Activated CD4-positive, alpha-beta memory T cell treated with anti-CD3 and anti-CD28 coated beads, Interleukin-2, amount 10 ng/mL, durations not matched to agents 7 days and 5 days (primary cell): ENCODE results near the gene CELA1. TPM values are rescaled to one million over a fixed set of nuclear protein-coding genes. Genes with fewer than 3 reads are reported as not detected.
"Not testable (repeated sequence)": the region's sequence is repeated elsewhere in the genome, so short reads cannot be mapped to it uniquely, and the experiment has no call there.

Source experiments
- CTCF ChIA-PET: fragments of 350-600 bp; sonication (Branson Sonifier 250); formaldehyde crosslinking; loops from one replicate; lab custom pipeline; 2021; ENCODE audit warnings: antibody characterized with exemption, inconsistent platforms; lab: Charles Lee
- POLR2A ChIA-PET: fragments of 350-600 bp; sonication (Branson Sonifier 250); formaldehyde crosslinking; loops from one replicate; lab custom pipeline; 2021; ENCODE audit warnings: antibody characterized with exemption; lab: Charles Lee
- DNase-seq: peaks from one replicate; pipeline ENCODE4 v3.0.0-alpha.2; 2020
- H3K27ac Mint-ChIP-seq: one replicate; pipeline ENCODE4 v1.8.0; 2021; ENCODE audit warnings: mild to moderate bottlenecking, mixed read lengths
- H3K27me3 Mint-ChIP-seq: one replicate; pipeline ENCODE4 v1.8.0; 2021; ENCODE audit warnings: mixed read lengths
- H3K36me3 Mint-ChIP-seq: one replicate; pipeline ENCODE4 v1.8.0; 2021; ENCODE audit warnings: low read depth, mixed read lengths
- H3K4me1 Mint-ChIP-seq: one replicate; pipeline ENCODE4 v1.8.0; 2021; ENCODE audit warnings: mixed read lengths
- H3K4me3 Mint-ChIP-seq: one replicate; pipeline ENCODE4 v1.8.0; 2021; ENCODE audit warnings: mild to moderate bottlenecking, mixed read lengths
- H3K9me3 Mint-ChIP-seq: one replicate; pipeline ENCODE4 v1.8.0; 2021; ENCODE audit warnings: mixed read lengths
- total RNA-seq, 2 experiments: library from RNA; stranded (reverse); gene quantifications; one replicate each; pipeline ENCODE4 v1.2.3, GENCODE V29; 2021

The CELA1 gene
- total RNA-seq, 2 experiments from 2014 or later, result not detected

DNA sequence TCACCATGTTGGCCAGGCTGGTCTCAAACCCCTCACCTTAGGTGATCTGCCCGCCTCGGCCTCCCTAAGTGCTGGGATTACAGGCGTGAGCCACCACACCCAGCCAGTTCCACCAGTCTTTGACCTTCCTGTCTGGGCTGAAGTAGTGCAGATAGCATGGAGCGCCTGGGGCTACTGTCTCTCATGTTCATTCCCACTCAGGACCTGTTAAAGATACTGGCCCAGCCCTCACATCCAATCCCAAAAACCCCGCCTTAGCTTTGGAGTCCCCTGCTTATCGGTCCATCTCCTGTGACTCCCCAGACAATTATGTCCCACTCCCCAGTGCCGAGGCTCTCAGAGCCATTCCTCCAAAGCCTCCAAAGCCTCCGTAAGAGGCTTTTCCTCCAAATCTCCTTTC lies 12.0 kb upstream of the CELA1 start:
- H3K9me3 Mint-ChIP-seq, result no peaks in the 10 kb centered on the region
- H3K27ac Mint-ChIP-seq, result no peak overlapping the region
- no peak overlapping the region for H3K4me3 Mint-ChIP-seq
- H3K4me1 Mint-ChIP-seq, result peaks cover 5% of the 10 kb centered on the region
- H3K36me3 Mint-ChIP-seq, result peaks cover 24% of the 10 kb centered on the region
- no peak for DNase-seq
- H3K27me3 Mint-ChIP-seq, result no peaks in the 10 kb centered on the region
- CTCF ChIA-PET, result no interaction called here
- POLR2A ChIA-PET, result no interaction called here

DNA sequence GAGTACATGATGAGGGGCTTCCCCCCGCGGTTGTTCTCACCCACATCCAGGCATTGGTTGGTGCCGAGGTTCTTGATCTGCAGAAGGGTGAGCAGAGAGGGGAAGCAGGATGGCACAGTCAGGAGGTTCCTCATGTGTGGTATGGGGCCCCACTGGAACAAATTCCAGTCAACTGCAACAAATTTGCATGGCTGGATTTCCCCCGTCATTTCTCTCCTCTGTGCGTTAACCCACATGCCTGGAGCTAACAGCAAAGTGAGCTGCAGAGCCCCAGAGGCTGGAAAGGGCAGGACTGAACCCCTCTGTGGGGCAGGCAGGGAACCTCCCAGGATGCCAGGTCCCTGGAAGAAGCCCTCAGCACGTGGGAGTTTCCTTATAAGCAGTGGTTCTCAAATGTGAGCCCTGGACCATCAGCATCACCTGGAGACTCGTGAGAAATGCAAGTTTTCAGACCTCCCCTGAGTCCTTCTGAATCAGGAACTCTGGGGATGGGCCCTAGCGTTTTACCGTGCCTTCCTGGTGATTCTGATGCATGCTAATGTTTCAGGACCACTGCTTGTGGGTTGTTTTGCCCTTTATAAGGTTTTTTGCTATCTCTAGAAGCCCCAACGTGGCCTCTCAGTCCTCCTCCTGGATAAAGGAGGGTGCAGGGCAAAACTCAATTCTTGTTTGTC lies 11.0 kb upstream of the CELA1 start:
- no peak overlapping the region for H3K4me3 Mint-ChIP-seq
- CTCF ChIA-PET, result no interaction called here
- H3K36me3 Mint-ChIP-seq, result peaks cover 24% of the 10 kb centered on the region

DNA sequence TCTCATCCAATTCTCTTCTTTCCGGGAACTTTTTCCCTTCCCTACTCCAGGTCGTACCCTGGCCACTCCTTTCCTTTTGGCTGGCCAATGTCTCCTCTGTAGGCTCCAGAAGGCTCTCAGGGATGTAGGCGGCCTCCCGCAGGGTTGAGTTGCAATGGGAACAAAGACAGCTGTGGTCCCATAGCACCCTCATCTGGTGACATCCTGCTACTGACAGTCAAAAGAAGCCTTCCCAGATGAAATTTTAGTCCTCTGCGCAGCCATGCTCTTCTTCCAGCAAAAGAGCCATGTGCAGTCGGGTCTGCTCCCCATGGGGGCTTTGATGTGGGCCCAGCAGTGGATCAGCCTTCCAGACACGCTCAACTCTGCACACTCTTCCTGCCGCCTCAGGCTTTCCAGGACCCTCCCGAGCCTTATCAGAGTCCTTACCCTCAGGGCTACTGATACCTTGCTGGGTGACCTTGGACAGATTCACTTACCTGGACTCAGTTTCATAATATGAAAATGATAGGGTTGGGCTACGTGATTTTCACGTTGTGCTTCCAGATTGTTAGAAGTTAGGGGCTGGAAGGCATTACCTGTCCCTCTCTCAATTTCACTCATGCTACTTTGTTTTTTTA lies 5.5 kb upstream of the CELA1 start:
- ChIA-PET POLR2A (no interaction called here), CTCF (interaction anchor here (0.8 to 2.8 kb wide), 9 partner anchors 9 to 333 kb away, joined by 3 to 21 read pairs (median 4); no protein-coding TSS in a partner anchor)
- H3K9me3 Mint-ChIP-seq, result no peaks in the 10 kb centered on the region
- H3K36me3 Mint-ChIP-seq, result peaks cover 3% of the 10 kb centered on the region
- H3K27ac Mint-ChIP-seq, result no peak overlapping the region
- DNase-seq, result peak; percentile 56
- no peaks in the 10 kb centered on the region for H3K27me3 Mint-ChIP-seq
- no peaks in the 10 kb centered on the region for H3K4me1 Mint-ChIP-seq
- H3K4me3 Mint-ChIP-seq, result no peak overlapping the region

More for the DNA sequence above, 11.0 kb upstream of the CELA1 start:
- no peaks in the 10 kb centered on the region for H3K9me3 Mint-ChIP-seq
- peaks cover 5% of the 10 kb centered on the region for H3K4me1 Mint-ChIP-seq
- no peak overlapping the region for H3K27ac Mint-ChIP-seq
- POLR2A ChIA-PET, result no interaction called here
- no peak for DNase-seq
- H3K27me3 Mint-ChIP-seq, result no peaks in the 10 kb centered on the region

DNA sequence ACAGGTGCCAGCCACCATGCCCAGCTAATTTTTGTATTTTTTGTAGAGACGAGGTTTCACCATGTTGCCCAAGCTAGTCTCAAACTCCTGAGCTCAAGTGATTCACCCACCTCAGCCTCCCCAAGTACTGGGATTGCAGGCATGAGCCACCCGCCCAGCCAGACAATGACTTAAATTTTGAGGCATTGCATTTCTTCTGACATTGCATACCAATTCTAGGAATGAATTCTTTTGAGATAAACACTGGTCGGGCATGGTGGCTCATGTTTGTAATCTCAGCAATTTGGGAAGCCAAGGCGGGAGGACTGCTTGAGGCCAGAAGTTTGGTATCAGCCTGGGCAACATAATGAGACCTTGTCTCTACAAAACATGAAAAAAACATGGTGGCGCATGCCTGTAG lies 2.5 kb upstream of the CELA1 start:
- Mint-ChIP-seq H3K27ac (no peak overlapping the region), H3K27me3 (no peaks in the 10 kb centered on the region), H3K4me1 (no peaks in the 10 kb centered on the region), H3K36me3 (no peaks in the 10 kb centered on the region), H3K4me3 (no peak overlapping the region), H3K9me3 (no peaks in the 10 kb centered on the region)
- no peak for DNase-seq
- CTCF ChIA-PET, result interaction anchor here (1.5 to 1.6 kb wide), 2 partner anchors 23 to 79 kb away, joined by 4 to 6 read pairs; partner anchors contain the start of gene SMAGP
- POLR2A ChIA-PET, result no interaction called here

DNA sequence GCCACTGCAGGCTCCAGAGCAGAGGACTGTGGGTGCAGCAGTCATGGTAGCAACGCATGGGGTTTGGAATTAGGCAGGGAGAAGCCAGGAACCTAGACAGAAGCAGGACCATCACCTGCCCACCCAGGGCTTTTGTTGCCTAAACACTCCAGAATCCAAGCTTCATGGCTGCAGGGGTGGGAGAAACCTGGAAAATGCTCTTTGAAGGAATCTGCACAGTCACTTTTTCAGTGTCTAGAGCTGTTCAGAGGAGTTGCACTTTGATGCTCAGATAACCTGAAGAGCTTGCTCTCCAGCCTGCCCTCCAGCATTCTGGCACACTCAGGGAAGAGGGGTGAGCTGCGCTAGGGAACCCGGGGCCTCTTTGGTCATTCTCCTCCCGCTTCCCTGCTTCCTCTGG lies 1.6 kb upstream of the CELA1 start:
- no peaks in the 10 kb centered on the region for H3K9me3 Mint-ChIP-seq
- no peaks in the 10 kb centered on the region for H3K36me3 Mint-ChIP-seq
- H3K27me3 Mint-ChIP-seq, result no peaks in the 10 kb centered on the region
- DNase-seq, result no peak
- no peaks in the 10 kb centered on the region for H3K4me1 Mint-ChIP-seq
- no peak overlapping the region for H3K4me3 Mint-ChIP-seq
- ChIA-PET POLR2A (no interaction called here), CTCF (no interaction called here)
- H3K27ac Mint-ChIP-seq, result no peak overlapping the region

DNA sequence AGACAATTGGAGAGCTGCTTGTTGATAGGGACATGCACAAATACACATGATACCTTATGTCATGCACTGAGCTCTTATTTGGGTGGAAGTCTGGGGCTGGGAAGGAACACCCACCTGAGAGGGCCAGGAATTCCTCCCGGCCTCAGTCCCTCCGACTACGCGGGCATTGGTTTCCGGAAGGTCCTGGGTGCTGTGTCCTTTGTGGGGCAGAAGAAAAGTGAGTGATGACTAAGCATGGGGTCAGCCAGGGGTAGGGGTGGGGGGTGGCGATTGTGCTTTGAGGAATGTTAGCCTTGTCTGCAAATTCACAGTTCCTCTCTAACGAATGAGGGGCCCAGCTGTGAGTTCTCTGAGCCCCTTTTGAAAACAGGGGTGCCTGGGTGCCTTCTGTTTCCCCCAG lies 798 bp downstream of the CELA1 start:
- no peak for DNase-seq
- Mint-ChIP-seq H3K27me3 (no peaks in the 10 kb centered on the region), H3K4me1 (peaks cover 8% of the 10 kb centered on the region), H3K4me3 (no peak overlapping the region), H3K9me3 (no peaks in the 10 kb centered on the region), H3K36me3 (no peaks in the 10 kb centered on the region), H3K27ac (no peak overlapping the region)
- ChIA-PET CTCF (interaction anchor here (1.0 to 1.3 kb wide), 4 partner anchors 10 to 319 kb away, joined by 3 to 4 read pairs (median 4); partner anchors contain the start of gene SLC11A2), POLR2A (no interaction called here)

DNA sequence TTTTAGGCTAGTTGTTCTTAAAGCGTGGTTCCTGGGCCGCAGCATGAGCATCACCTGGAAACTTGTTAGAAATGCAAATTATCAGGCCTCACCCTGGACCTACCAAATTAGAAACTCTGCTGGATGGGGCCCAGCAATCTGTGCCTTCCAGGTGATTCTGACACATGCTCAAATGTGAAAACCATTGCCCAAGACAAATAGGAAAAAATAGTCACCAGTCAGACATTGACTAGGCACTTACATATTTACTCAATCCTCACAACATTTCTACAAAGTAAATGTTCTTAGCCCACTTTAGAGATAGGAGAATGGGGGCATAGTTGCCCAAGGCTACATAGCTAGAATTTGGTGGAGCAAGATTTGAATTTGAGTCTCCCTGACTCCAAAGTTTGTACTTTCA lies 3.3 kb downstream of the CELA1 start:
- Mint-ChIP-seq H3K36me3 (no peaks in the 10 kb centered on the region), H3K4me1 (peaks cover 11% of the 10 kb centered on the region), H3K4me3 (no peak overlapping the region), H3K27ac (no peak overlapping the region), H3K9me3 (no peaks in the 10 kb centered on the region), H3K27me3 (no peaks in the 10 kb centered on the region)
- CTCF ChIA-PET, result interaction anchor here (0.5 to 4.4 kb wide), 4 partner anchors 10 to 80 kb away, joined by 3 to 87 read pairs (median 8); partner anchors contain the start of gene SMAGP
- POLR2A ChIA-PET, result no interaction called here
- no peak for DNase-seq

DNA sequence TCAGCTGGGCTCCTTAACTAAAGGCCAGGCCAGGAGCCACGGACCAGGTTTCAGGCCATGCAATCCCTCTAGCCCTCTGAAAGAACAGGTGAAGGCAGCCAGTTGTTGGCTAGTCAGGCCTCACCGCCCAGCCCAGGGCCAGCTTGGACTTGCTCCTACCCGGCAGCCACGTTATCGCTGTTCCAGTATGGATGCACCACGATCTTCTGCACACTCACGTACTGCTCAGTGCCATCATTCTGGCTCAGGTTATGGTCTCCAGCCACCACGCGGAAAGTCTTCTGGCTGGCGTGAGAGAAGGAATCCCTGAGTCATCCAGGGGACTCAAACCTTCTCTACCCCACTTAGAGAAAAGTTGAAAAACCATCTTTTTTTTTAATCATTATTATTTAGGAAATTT lies 4.1 kb downstream of the CELA1 start:
- no peaks in the 10 kb centered on the region for H3K36me3 Mint-ChIP-seq
- no peak for DNase-seq
- H3K9me3 Mint-ChIP-seq, result no peaks in the 10 kb centered on the region
- H3K27me3 Mint-ChIP-seq, result no peaks in the 10 kb centered on the region
- POLR2A ChIA-PET, result interaction anchor here (1.9 to 4.4 kb wide), 2 partner anchors 21 to 72 kb away, joined by 15 to 65 read pairs; partner anchors contain the start of genes BIN2 and SMAGP
- peaks cover 11% of the 10 kb centered on the region for H3K4me1 Mint-ChIP-seq
- H3K27ac Mint-ChIP-seq, result no peak overlapping the region
- CTCF ChIA-PET, result interaction anchor here (2.1 to 4.4 kb wide), 8 partner anchors 8 to 516 kb away, joined by 10 to 87 read pairs (median 24); partner anchors contain the start of genes DAZAP2 and SMAGP
- H3K4me3 Mint-ChIP-seq, result no peak overlapping the region

DNA sequence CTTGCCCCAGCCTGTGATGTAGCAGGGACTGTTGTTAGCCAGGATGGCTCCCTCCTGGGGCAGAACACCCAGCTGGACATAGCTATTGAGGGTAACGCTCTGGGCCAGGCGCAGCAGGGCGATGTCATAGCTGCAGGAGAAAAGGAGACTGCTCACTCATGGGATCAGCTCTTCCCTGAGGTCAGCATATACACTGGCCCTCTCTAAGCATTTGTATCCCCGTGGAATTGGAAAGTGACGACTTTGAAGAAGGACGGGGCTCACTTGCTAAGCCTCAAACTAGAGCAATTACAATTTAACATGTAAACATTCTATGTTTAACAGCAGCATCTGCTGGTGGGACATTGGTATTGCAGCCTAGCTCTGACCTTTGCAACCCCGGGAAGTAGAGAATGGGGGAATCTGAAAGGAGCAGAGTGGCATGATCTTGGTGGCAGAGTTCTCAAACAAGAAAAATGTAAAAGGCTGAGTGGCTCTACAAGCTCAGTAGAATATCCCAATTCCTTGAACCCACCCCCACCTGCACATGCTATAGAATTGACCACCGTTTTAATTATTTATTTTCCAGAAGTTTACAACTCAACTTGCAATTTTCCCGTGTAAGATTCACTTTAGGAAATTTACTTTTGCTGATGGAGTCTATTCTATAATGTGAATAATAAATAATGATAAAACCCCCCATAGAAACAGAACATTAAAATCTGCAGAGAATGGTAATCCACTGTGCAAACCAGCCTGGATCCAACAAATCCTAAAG lies 5.0 kb downstream of the CELA1 start:
- H3K36me3 Mint-ChIP-seq, result no peaks in the 10 kb centered on the region
- ChIA-PET CTCF (interaction anchor here (0.6 to 4.4 kb wide), 59 partner anchors 9 to 1538 kb away, joined by 3 to 87 read pairs (median 6); partner anchors contain the start of genes BIN2, DAZAP2, POU6F1 and SLC11A2), POLR2A (interaction anchor here (0.5 to 4.4 kb wide), 16 partner anchors 9 to 577 kb away, joined by 3 to 65 read pairs (median 6); partner anchors contain the start of genes BIN2, CSRNP2, DAZAP2 and LETMD1)
- no peak overlapping the region for H3K27ac Mint-ChIP-seq
- H3K9me3 Mint-ChIP-seq, result no peaks in the 10 kb centered on the region
- peaks cover 11% of the 10 kb centered on the region for H3K4me1 Mint-ChIP-seq
- no peak overlapping the region for H3K4me3 Mint-ChIP-seq
- H3K27me3 Mint-ChIP-seq, result no peaks in the 10 kb centered on the region
- peak; percentile 76 for DNase-seq

DNA sequence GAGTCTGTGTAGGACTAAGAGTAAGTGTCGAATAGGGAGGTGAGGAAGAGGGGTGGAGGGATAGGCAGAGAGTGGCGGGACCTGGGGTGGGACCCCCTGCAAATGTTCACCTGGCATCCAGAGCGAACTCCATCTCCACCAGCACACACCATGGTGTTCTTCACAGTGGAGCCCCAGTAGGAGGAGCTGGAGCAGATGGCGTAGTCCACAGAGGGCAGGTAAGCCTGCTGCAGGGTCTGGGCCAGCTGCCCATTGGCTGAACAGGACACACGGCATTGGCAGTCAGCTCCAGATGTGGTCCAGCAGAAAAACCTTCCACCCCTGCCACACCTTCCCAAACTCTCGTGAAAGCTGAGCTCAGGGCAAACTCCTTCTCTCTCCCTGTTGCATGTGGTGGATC lies 6.7 kb downstream of the CELA1 start:
- H3K36me3 Mint-ChIP-seq, result no peaks in the 10 kb centered on the region
- H3K4me1 Mint-ChIP-seq, result peaks cover 15% of the 10 kb centered on the region
- CTCF ChIA-PET, result interaction anchor here (0.7 to 4.4 kb wide), 9 partner anchors 9 to 573 kb away, joined by 4 to 87 read pairs (median 19); partner anchors contain the start of genes POU6F1 and SMAGP
- H3K9me3 Mint-ChIP-seq, result no peaks in the 10 kb centered on the region
- DNase-seq, result no peak
- H3K27ac Mint-ChIP-seq, result no peak overlapping the region
- POLR2A ChIA-PET, result interaction anchor here (2.1 to 4.4 kb wide), 2 partner anchors 13 to 19 kb away, joined by 10 to 65 read pairs; partner anchors contain the start of gene BIN2
- no peak overlapping the region for H3K4me3 Mint-ChIP-seq
- H3K27me3 Mint-ChIP-seq, result no peaks in the 10 kb centered on the region

DNA sequence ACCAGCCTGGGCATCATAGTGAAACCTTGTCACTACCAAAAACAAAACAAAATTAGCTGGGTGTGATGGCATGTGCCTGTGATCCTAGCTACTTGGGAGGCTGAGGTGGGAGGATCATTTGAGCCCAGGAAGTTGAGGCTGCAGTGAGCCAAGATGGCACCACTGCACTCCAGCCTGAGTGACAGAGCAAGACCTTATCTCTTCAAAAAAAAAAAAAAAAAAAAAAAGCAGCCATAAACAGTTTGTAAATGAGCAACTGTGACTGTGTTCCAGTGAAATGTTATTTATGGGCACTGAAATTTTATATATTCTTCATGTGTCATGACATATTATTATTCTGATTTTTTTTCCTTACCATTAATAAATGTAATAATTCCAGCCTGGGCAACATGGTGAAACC lies 9.1 kb downstream of the CELA1 start:
- DNase-seq, H3K27me3 Mint-ChIP-seq, H3K27ac Mint-ChIP-seq, POLR2A ChIA-PET, H3K9me3 Mint-ChIP-seq, H3K4me3 Mint-ChIP-seq, H3K36me3 Mint-ChIP-seq: not testable (repeated sequence)
- H3K4me1 Mint-ChIP-seq, result peaks cover 17% of the 10 kb centered on the region
- CTCF ChIA-PET, result interaction anchor here (1.0 to 1.7 kb wide), 3 partner anchors 10 to 68 kb away, joined by 3 to 8 read pairs (median 3); no protein-coding TSS in a partner anchor

DNA sequence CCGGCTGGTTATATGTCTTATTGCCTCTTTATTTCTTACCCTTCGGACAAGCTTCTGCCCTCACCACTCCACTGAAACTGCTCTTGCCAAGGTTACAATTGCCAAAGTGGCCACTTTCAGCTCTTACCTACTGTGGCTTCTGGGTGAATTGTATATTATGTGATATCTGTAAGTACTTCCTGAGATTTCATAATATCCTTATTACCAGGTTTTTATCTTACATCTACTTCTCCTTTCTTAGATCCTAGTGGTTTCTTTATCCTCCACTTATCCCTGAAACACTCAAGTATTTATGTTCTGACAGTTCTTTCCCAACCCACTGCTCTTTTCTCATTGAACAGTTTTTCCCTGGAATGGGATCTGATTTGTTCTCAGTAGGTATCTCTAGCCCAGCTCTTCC lies 10.5 kb downstream of the CELA1 start:
- ChIA-PET POLR2A (interaction anchor here (1.1 to 5.8 kb wide), 3 partner anchors 9 to 17 kb away, joined by 4 to 25 read pairs (median 7); partner anchors contain the start of gene BIN2), CTCF (interaction anchor here (1.4 kb wide), 1 partner anchor 9 kb away, joined by 4 read pairs; no protein-coding TSS in a partner anchor)
- Mint-ChIP-seq H3K36me3 (no peaks in the 10 kb centered on the region), H3K4me1 (peaks cover 12% of the 10 kb centered on the region), H3K27me3 (peaks cover 2% of the 10 kb centered on the region), H3K9me3 (no peaks in the 10 kb centered on the region), H3K27ac (no peak overlapping the region), H3K4me3 (no peak overlapping the region)
- DNase-seq, result no peak
